IPS-15b (cell line): ENCODE data around the gene ARID1B.

ENCODE experiments used
- H3K27me3 ChIP-seq: one replicate; pipeline ENCODE4 v1.6.1; 2013; ENCODE audit warnings: low read length; ENCODE audit not compliant: control insufficient read depth, insufficient read depth
- H3K36me3 ChIP-seq: one replicate; pipeline ENCODE4 v1.6.1; 2013; ENCODE audit warnings: low read length; ENCODE audit not compliant: control insufficient read depth, insufficient read depth
- H3K4me1 ChIP-seq: one replicate; pipeline ENCODE4 v1.6.1; 2013; ENCODE audit warnings: mild to moderate bottlenecking, low read length; ENCODE audit not compliant: control insufficient read depth, insufficient read depth
- H3K4me3 ChIP-seq: one replicate; pipeline ENCODE4 v1.5.1; 2013; ENCODE audit warnings: low read depth, low read length
- H3K9ac ChIP-seq: one replicate; pipeline ENCODE4 v1.6.1; 2013; ENCODE audit warnings: low read depth, mild to moderate bottlenecking, low read length
- H3K9me3 ChIP-seq: one replicate; pipeline ENCODE4 v1.6.1; 2013; ENCODE audit warnings: mild to moderate bottlenecking, low read length; ENCODE audit not compliant: control insufficient read depth, insufficient read depth

The ARID1B gene

GRCh38 chr6:157200117-157200516 lies 422.9 kb downstream of the ARID1B start:
- Histone ChIP-seq H3K4me1 (no peaks in the 10 kb centered on the region), H3K9me3 (no peaks in the 10 kb centered on the region), H3K9ac (no peak overlapping the region), H3K36me3 (peaks cover 28% of the 10 kb centered on the region), H3K27me3 (no peaks in the 10 kb centered on the region), H3K4me3 (no peak overlapping the region)

- Histone ChIP-seq H3K9me3 (no peaks in the 10 kb centered on the region), H3K4me3 (no peak overlapping the region), H3K4me1 (no peaks in the 10 kb centered on the region), H3K27me3 (no peaks in the 10 kb centered on the region), H3K36me3 (peaks cover 28% of the 10 kb centered on the region), H3K9ac (no peak overlapping the region)
These were observed 423.4 kb downstream of the ARID1B start for GRCh38 chr6:157200611-157201010.

DNA sequence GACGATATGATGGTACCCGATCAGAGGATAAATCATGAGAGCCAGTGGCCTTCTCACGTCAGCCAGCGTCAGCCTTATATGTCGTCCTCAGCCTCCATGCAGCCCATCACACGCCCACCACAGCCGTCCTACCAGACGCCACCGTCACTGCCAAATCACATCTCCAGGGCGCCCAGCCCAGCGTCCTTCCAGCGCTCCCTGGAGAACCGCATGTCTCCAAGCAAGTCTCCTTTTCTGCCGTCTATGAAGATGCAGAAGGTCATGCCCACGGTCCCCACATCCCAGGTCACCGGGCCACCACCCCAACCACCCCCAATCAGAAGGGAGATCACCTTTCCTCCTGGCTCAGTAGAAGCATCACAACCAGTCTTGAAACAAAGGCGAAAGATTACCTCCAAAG lies 423.9 kb downstream of the ARID1B start:
- Histone ChIP-seq H3K27me3 (no peaks in the 10 kb centered on the region), H3K4me1 (no peaks in the 10 kb centered on the region), H3K9me3 (no peaks in the 10 kb centered on the region), H3K4me3 (no peak overlapping the region), H3K36me3 (peaks cover 26% of the 10 kb centered on the region), H3K9ac (no peak overlapping the region)

GRCh38 chr6:157203312-157203744 lies 426.1 kb downstream of the ARID1B start:
- no peak overlapping the region for H3K4me3 ChIP-seq
- no peaks in the 10 kb centered on the region for H3K9me3 ChIP-seq
- H3K36me3 ChIP-seq, result peaks cover 34% of the 10 kb centered on the region
- H3K9ac ChIP-seq, result no peak overlapping the region
- no peaks in the 10 kb centered on the region for H3K4me1 ChIP-seq
- no peaks in the 10 kb centered on the region for H3K27me3 ChIP-seq

GRCh38 chr6:157203764-157204163 lies 426.6 kb downstream of the ARID1B start:
- no peaks in the 10 kb centered on the region for H3K4me1 ChIP-seq
- H3K4me3 ChIP-seq, result no peak overlapping the region
- peaks cover 34% of the 10 kb centered on the region for H3K36me3 ChIP-seq
- H3K27me3 ChIP-seq, result no peaks in the 10 kb centered on the region
- H3K9me3 ChIP-seq, result no peaks in the 10 kb centered on the region
- H3K9ac ChIP-seq, result no peak overlapping the region

DNA sequence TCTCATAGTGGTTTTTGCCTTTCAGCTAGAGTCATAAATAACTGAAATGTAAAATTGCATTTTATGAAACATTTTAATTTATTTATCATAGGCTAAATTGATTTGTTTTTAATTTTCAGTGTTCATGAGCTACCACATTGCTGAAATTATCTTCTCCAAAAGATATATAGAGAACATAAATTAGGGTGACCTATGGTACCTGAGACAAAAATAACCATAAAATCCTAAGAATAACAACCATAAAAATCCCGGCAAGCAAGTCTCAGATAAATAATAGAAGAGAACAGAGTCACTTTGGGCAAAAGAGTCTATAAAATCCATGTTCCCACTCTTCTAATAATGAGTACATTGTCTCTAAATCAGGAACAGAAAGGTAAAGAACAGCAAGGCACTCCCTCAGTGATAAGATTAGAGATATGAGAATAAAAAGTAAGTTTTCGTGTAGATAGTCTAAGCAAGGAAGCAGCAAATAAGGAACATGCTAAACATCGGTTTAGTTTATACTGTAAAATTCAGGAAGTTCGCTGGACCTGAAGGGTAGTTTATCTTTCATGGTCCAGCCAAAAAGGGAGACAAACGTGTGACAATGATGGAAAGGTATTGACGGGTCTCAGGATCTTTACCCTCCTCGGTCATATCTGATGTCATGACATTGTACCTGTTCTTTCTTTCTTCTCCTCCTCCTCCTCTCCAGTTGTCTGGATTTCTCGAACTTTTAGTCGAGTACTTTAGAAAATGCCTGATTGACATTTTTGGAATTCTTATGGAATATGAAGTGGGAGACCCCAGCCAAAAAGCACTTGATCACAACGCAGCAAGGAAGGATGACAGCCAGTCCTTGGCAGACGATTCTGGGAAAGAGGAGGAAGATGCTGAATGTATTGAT lies 428.5 kb downstream of the ARID1B start:
- no peaks in the 10 kb centered on the region for H3K27me3 ChIP-seq
- no peaks in the 10 kb centered on the region for H3K4me1 ChIP-seq
- H3K36me3 ChIP-seq, result peaks cover 31% of the 10 kb centered on the region
- H3K9me3 ChIP-seq, result no peaks in the 10 kb centered on the region
- H3K4me3 ChIP-seq, result no peak overlapping the region
- H3K9ac ChIP-seq, result no peak overlapping the region

GRCh38 chr6:157206359-157206815 lies 429.2 kb downstream of the ARID1B start:
- Histone ChIP-seq H3K36me3 (peaks cover 25% of the 10 kb centered on the region), H3K4me3 (no peak overlapping the region), H3K9ac (no peak overlapping the region), H3K4me1 (no peaks in the 10 kb centered on the region), H3K27me3 (no peaks in the 10 kb centered on the region), H3K9me3 (no peaks in the 10 kb centered on the region)

DNA sequence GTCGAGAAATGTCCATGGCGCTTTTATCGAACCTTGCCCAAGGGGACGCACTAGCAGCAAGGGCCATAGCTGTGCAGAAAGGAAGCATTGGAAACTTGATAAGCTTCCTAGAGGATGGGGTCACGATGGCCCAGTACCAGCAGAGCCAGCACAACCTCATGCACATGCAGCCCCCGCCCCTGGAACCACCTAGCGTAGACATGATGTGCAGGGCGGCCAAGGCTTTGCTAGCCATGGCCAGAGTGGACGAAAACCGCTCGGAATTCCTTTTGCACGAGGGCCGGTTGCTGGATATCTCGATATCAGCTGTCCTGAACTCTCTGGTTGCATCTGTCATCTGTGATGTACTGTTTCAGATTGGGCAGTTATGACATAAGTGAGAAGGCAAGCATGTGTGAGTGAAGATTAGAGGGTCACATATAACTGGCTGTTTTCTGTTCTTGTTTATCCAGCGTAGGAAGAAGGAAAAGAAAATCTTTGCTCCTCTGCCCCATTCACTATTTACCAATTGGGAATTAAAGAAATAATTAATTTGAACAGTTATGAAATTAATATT lies 430.4 kb downstream of the ARID1B start:
- H3K9ac ChIP-seq, result no peak overlapping the region
- H3K4me3 ChIP-seq, result no peak overlapping the region
- no peaks in the 10 kb centered on the region for H3K27me3 ChIP-seq
- H3K9me3 ChIP-seq, result no peaks in the 10 kb centered on the region
- H3K4me1 ChIP-seq, result no peaks in the 10 kb centered on the region
- peaks cover 22% of the 10 kb centered on the region for H3K36me3 ChIP-seq

- Histone ChIP-seq H3K36me3 (peaks cover 15% of the 10 kb centered on the region), H3K4me1 (no peaks in the 10 kb centered on the region), H3K9me3 (no peaks in the 10 kb centered on the region), H3K27me3 (no peaks in the 10 kb centered on the region), H3K9ac (no peak overlapping the region), H3K4me3 (no peak overlapping the region)
These were observed 432.8 kb downstream of the ARID1B start for GRCh38 chr6:157209865-157210530.

GRCh38 chr6:157210954-157211353 lies 433.8 kb downstream of the ARID1B start:
- no peaks in the 10 kb centered on the region for H3K4me1 ChIP-seq
- no peak overlapping the region for H3K9ac ChIP-seq
- no peaks in the 10 kb centered on the region for H3K27me3 ChIP-seq
- H3K9me3 ChIP-seq, result no peaks in the 10 kb centered on the region
- peaks cover 15% of the 10 kb centered on the region for H3K36me3 ChIP-seq
- no peak overlapping the region for H3K4me3 ChIP-seq

DNA sequence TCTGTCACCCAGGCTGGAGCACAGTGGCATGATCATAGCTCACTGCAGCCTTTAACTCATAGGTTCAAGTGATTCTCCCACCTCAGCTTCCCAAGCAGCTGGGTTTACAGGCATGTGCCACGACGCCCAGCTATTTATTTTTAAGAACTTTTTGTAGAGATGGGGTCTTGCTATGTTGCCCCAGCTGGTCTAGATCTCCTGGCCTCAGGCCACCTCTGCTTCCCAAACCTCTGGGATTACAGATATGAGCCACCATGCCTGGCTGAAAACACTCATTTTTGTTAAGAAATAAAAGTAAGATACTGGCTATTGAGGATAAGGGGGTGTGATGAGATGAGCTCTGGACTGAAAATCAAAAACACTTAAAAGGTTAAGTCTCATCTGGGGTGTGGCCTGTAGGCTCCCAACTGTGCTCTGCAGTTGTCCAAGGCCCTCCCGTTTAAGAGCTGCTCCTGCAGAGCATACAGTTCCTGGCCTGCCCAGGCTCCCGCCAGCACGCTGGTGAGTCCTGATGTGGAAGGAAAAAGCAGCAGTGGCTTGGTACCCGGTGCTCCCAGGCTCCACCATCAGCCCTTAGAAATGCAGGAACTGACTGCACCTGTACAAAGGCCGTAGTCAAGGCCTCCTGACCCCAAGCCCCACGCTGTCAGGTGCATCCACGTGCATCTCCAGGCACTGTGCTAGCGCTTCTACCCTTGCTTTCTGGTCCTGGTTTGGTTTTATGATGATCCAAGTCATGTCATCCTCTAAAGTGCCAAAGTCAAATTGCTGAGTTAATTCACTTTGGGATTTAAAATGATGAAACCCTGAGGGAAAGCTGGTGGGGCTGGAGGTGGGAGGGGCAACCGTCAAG lies 434.7 kb downstream of the ARID1B start:
- Histone ChIP-seq H3K9me3 (no peaks in the 10 kb centered on the region), H3K36me3 (peaks cover 7% of the 10 kb centered on the region), H3K4me1 (no peaks in the 10 kb centered on the region), H3K4me3 (no peak overlapping the region), H3K9ac (no peak overlapping the region), H3K27me3 (no peaks in the 10 kb centered on the region)
